H9 (cell line): ENCODE data around the gene CDC37. TPM values are rescaled to one million over a fixed set of nuclear protein-coding genes. Genes with fewer than 3 reads are reported as not detected.

Source experiments
- DNase-seq: peaks from one replicate; pipeline ENCODE4 v3.0.0-alpha.2; 2017
- H2AFZ ChIP-seq: one replicate; pipeline ENCODE4 v1.6.1; 2013; ENCODE audit warnings: mild to moderate bottlenecking, low read length, control low read depth, moderate library complexity
- H2AK5ac ChIP-seq: 2 replicates; pipeline ENCODE4 v1.6.1; 2013; ENCODE audit warnings: low read length, control low read depth, mixed read lengths; ENCODE audit not compliant: insufficient read length
- H2BK120ac ChIP-seq: one replicate; pipeline ENCODE4 v1.6.1; 2013; ENCODE audit warnings: low read depth, mild to moderate bottlenecking, low read length, control low read depth, inconsistent platforms; ENCODE audit not compliant: poor library complexity, severe bottlenecking
- H2BK12ac ChIP-seq: 2 replicates; pipeline ENCODE4 v1.6.1; 2013; ENCODE audit warnings: low read length, control low read depth, mixed read lengths, low read depth; ENCODE audit not compliant: insufficient read length
- H2BK15ac ChIP-seq: 2 replicates; pipeline ENCODE4 v1.6.1; 2013; ENCODE audit warnings: low read depth, low read length, control low read depth
- H2BK20ac ChIP-seq: one replicate; pipeline ENCODE4 v1.6.1; 2013; ENCODE audit warnings: low read depth, mild to moderate bottlenecking, low read length, control low read depth, inconsistent platforms; ENCODE audit not compliant: poor library complexity, severe bottlenecking
- H2BK5ac ChIP-seq: 2 replicates; pipeline ENCODE4 v1.6.1; 2013; ENCODE audit warnings: low read length, control low read depth, mixed read lengths; ENCODE audit not compliant: insufficient read length
- H3K14ac ChIP-seq: 2 replicates; pipeline ENCODE4 v1.6.1; 2013; ENCODE audit warnings: low read length, control low read depth; ENCODE audit not compliant: insufficient read depth
- H3K18ac ChIP-seq: 2 replicates; pipeline ENCODE4 v1.6.1; 2013; ENCODE audit warnings: low read depth, mild to moderate bottlenecking, mixed read lengths, low read length, control low read depth; ENCODE audit not compliant: insufficient read length
- H3K23ac ChIP-seq: 2 replicates; pipeline ENCODE4 v1.6.1; 2013; ENCODE audit warnings: low read length, control low read depth, mixed read lengths, low read depth; ENCODE audit not compliant: insufficient read length
- H3K23me2 ChIP-seq: 2 replicates; pipeline ENCODE4 v1.6.1; 2013; ENCODE audit warnings: low read depth, mild to moderate bottlenecking, mixed read lengths, low read length, control low read depth; ENCODE audit not compliant: insufficient read length, poor library complexity, severe bottlenecking
- H3K27ac ChIP-seq: 2 replicates; pipeline ENCODE4 v1.5.1; 2013; ENCODE audit warnings: low read length, control low read depth, mixed read lengths, low read depth; ENCODE audit not compliant: insufficient read length
- H3K27me3 ChIP-seq: 2 replicates; pipeline ENCODE4 v1.6.1; 2013; ENCODE audit warnings: low read length, control low read depth, inconsistent platforms; ENCODE audit not compliant: insufficient read depth
- H3K4ac ChIP-seq: 2 replicates; pipeline ENCODE4 v1.6.1; 2013; ENCODE audit warnings: low read depth, mild to moderate bottlenecking, control low read depth, inconsistent platforms, low read length, moderate library complexity
- H3K4me1 ChIP-seq: 2 replicates; pipeline ENCODE4 v1.6.1; 2013; ENCODE audit warnings: low read length, control low read depth, inconsistent platforms; ENCODE audit not compliant: insufficient read depth
- H3K4me2 ChIP-seq: 2 replicates; pipeline ENCODE4 v1.6.1; 2013; ENCODE audit warnings: low read length, control low read depth, mixed read lengths; ENCODE audit not compliant: insufficient read length, insufficient read depth
- H3K56ac ChIP-seq: 2 replicates; pipeline ENCODE4 v1.6.1; 2013; ENCODE audit warnings: low read depth, mild to moderate bottlenecking, mixed read lengths, low read length, control low read depth; ENCODE audit not compliant: insufficient read length
- H3K79me1 ChIP-seq: 2 replicates; pipeline ENCODE4 v1.6.1; 2013; ENCODE audit warnings: low read depth, mild to moderate bottlenecking, moderate library complexity, low read length, control low read depth, inconsistent platforms; ENCODE audit not compliant: insufficient read depth, poor library complexity, severe bottlenecking
- H3K79me2 ChIP-seq: 2 replicates; pipeline ENCODE4 v1.6.1; 2013; ENCODE audit warnings: low read length, control low read depth, inconsistent platforms; ENCODE audit not compliant: insufficient read depth
- H3K9ac ChIP-seq: 2 replicates; pipeline ENCODE4 v1.6.1; 2013; ENCODE audit warnings: low read length, control low read depth, mixed read lengths; ENCODE audit not compliant: insufficient read length; ENCODE audit errors: extremely low read depth
- H3K9me3 ChIP-seq: one replicate; pipeline ENCODE4 v1.6.1; 2013; ENCODE audit warnings: low read depth, low read length, inconsistent platforms; ENCODE audit not compliant: control insufficient read depth
- H3T11ph ChIP-seq: one replicate; pipeline ENCODE4 v1.6.1; 2013; ENCODE audit warnings: mild to moderate bottlenecking, low read length, control low read depth, inconsistent platforms
- H4K20me1 ChIP-seq: one replicate; pipeline ENCODE4 v1.6.1; 2013; ENCODE audit not compliant: control insufficient read depth, insufficient read length, insufficient read depth
- H4K5ac ChIP-seq: 2 replicates; pipeline ENCODE4 v1.6.1; 2013; ENCODE audit warnings: low read depth, mild to moderate bottlenecking, mixed read lengths, low read length, control low read depth; ENCODE audit not compliant: insufficient read length
- H4K8ac ChIP-seq: replicated peaks from 2 replicates; pipeline ENCODE4 v1.6.1; 2013; ENCODE audit warnings: low read length, control low read depth, mixed read lengths, low read depth; ENCODE audit not compliant: insufficient read length
- H4K91ac ChIP-seq: 2 replicates; pipeline ENCODE4 v1.6.1; 2013; ENCODE audit warnings: low read depth, mild to moderate bottlenecking, moderate library complexity, mixed read lengths, low read length, control low read depth; ENCODE audit not compliant: insufficient read length
- H3K27ac Mint-ChIP-seq, 3 experiments: 2 replicates in 2 of 3; 3 replicates in 1 of 3; pipeline ENCODE4 v1.8.0; 2020 to 2021; ENCODE audit warnings: mixed read lengths in 3 of 3, mild to moderate bottlenecking in 1 of 3, moderate library complexity in 1 of 3
- H3K27me3 Mint-ChIP-seq: 2 replicates; pipeline ENCODE4 v1.8.0; 2021; ENCODE audit warnings: low read depth, mild to moderate bottlenecking, moderate library complexity, mixed read lengths
- H3K36me3 Mint-ChIP-seq, 3 experiments: 2 replicates in 2 of 3; 3 replicates in 1 of 3; pipeline ENCODE4 v1.8.0; 2020 to 2021; ENCODE audit warnings: low read depth in 3 of 3, mixed read lengths in 3 of 3; ENCODE audit not compliant: insufficient read depth in 1 of 3
- H3K4me1 Mint-ChIP-seq, 2 experiments: 2 replicates each; pipeline ENCODE4 v1.8.0; 2020; ENCODE audit warnings: mixed read lengths in 2 of 2
- H3K4me3 Mint-ChIP-seq, 2 experiments: 2 replicates in 1 of 2; 3 replicates in 1 of 2; pipeline ENCODE4 v1.8.0; 2020 to 2021; ENCODE audit warnings: mild to moderate bottlenecking in 2 of 2, mixed read lengths in 2 of 2, moderate library complexity in 1 of 2
- H3K9me3 Mint-ChIP-seq, 2 experiments: 2 replicates in 1 of 2; 3 replicates in 1 of 2; pipeline ENCODE4 v1.8.0; 2020; ENCODE audit warnings: mild to moderate bottlenecking in 2 of 2, mixed read lengths in 2 of 2, moderate library complexity in 1 of 2
- CTCF ChIP-seq: fragments of 200-600 bp; sonication (generic); conservative IDR thresholded peaks from 3 replicates; pipeline ENCODE4 v1.8.0; 2021; ENCODE audit warnings: antibody characterized with exemption, mild to moderate bottlenecking
- WGBS: extraction: QIAGEN DNeasy Blood & Tissue Kit; methylation state at CpG from one replicate; pipeline ENCODE4 v1.1.7; 2013; ENCODE audit warnings: missing lambda C conversion rate, low lambda C conversion rate, mixed read lengths; ENCODE audit not compliant: insufficient read length; ENCODE audit errors: extremely low coverage; 5-methylcytosine and 5-hydroxymethylcytosine counted together
- total RNA-seq: library from RNA; stranded (reverse); gene quantifications from 2 replicates; pipeline ENCODE4 v1.2.1, GENCODE V29; 2021

CDC37 gene
- total RNA-seq, 1 experiment from 2014 or later: 155 TPM

DNA sequence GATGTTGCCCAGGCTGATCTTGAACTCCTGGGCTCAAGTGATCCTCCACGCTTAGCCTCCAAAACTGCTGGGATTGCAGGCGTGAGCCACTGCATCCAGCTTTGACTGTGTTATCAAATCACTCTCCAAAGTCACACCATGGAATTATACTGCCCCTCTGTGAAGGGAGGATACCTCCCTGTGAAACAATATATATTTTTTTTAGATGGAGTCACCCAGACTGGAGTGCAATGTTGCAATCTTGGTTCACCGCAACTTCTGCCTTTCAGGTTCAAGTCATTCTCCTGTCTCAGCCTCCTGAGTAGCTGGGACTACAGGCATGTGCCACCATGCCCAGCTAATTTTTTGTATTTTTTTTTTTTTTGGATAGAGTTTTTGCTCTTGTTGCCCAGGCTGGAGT, 30.7 kb downstream of the CDC37 start:
- Histone ChIP-seq H3K23me2 (no peaks in the 10 kb centered on the region), H3K4me1 (no peaks in the 10 kb centered on the region), H2BK120ac (no peak overlapping the region), H4K8ac (no peak overlapping the region), H2BK12ac (no peak overlapping the region), H3K27me3 (no peaks in the 10 kb centered on the region), H2AK5ac (no peak overlapping the region), H3K4ac (no peak overlapping the region), H2BK20ac (no peak overlapping the region), H3K27ac (no peak overlapping the region), H3K4me2 (no peak overlapping the region), H2BK5ac (no peak overlapping the region), H3K18ac (no peak overlapping the region), H4K5ac (no peak overlapping the region), H3K79me2 (no peaks in the 10 kb centered on the region), H3K9me3 (no peaks in the 10 kb centered on the region), H3K9ac (no peak overlapping the region), H3K56ac (no peak overlapping the region), H3T11ph (no peak overlapping the region), H2BK15ac (no peak overlapping the region), H4K20me1 (no peaks in the 10 kb centered on the region), H4K91ac (no peak overlapping the region), H3K14ac (no peak overlapping the region), H2AFZ (no peak overlapping the region), H3K23ac (no peak overlapping the region), H3K79me1 (no peaks in the 10 kb centered on the region)
- TF ChIP-seq CTCF: no peak
- H3K4me3 Mint-ChIP-seq: no peak overlapping the region
- no peaks in the 10 kb centered on the region for H3K27me3 Mint-ChIP-seq
- no CpG with 5 or more reads among the region's 3 CpGs for WGBS
- no peaks in the 10 kb centered on the region for H3K9me3 Mint-ChIP-seq
- H3K27ac Mint-ChIP-seq: no peak overlapping the region
- H3K4me1 Mint-ChIP-seq: no peaks in the 10 kb centered on the region
- peaks cover 21 to 36% (median 36%) of the 10 kb centered on the region in 3 experiments for H3K36me3 Mint-ChIP-seq
- DNase-seq: no peak
